Choroid plexus epithelial cell (primary cell): ENCODE data around the gene RAB33A.
A peak's percentile ranks its signal among the peaks of the same experiment; 100 is the strongest.

ENCODE experiments used
- DNase-seq: peaks from one replicate; pipeline ENCODE4 v3.0.0-alpha.2; 2010; ENCODE audit warnings: low read depth
- H3K4me3 ChIP-seq: 2 replicates; pipeline ENCODE4 v1.5.1; 2011; ENCODE audit warnings: low read depth, mild to moderate bottlenecking, control low read depth, low read length, moderate library complexity
- CTCF ChIP-seq: conservative IDR thresholded peaks from 2 replicates; pipeline ENCODE4 v1.5.1; 2011; ENCODE audit warnings: low read depth, mild to moderate bottlenecking, control low read depth, inconsistent platforms, low read length, moderate library complexity

The RAB33A gene

GRCh38 chrX:130170752-130171445 lies 863 bp upstream of the RAB33A start:
- DNase-seq = peak; percentile 34
- no peak for TF ChIP-seq CTCF
- peak overlapping the region; percentile 57 for H3K4me3 ChIP-seq

DNA sequence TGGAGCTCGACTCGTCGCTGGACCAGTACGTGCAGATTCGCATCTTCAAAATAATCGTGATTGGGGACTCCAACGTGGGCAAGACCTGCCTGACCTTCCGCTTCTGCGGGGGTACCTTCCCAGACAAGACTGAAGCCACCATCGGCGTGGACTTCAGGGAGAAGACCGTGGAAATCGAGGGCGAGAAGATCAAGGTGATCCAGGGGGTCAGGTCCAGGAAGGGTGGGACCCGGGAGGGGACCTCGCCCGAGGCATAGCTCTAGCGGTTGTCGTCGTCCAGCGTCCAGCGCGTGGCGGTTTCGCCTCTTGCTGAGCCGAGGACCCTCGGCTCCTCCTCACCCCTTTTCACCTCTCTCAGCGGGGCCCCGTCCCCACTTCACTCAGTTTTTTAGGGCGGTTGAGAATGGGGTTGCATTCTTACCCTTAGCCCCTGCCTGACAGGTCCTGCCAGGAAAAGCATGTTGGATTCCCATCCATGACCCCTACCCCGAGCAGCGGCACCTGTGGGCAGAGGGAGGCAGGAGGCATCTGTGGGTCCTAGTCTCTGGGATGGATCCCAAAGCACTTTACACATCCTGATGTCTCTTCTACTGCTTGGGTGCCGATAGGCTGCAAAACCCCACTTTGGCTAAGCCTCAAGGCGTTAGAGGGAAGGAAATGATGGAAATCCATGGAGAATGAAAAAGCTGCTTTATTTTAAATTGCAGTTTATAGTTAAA lies 524 bp downstream of the RAB33A start:
- no peak for DNase-seq
- peak overlapping the region; percentile 57 for H3K4me3 ChIP-seq
- no peak for TF ChIP-seq CTCF

DNA sequence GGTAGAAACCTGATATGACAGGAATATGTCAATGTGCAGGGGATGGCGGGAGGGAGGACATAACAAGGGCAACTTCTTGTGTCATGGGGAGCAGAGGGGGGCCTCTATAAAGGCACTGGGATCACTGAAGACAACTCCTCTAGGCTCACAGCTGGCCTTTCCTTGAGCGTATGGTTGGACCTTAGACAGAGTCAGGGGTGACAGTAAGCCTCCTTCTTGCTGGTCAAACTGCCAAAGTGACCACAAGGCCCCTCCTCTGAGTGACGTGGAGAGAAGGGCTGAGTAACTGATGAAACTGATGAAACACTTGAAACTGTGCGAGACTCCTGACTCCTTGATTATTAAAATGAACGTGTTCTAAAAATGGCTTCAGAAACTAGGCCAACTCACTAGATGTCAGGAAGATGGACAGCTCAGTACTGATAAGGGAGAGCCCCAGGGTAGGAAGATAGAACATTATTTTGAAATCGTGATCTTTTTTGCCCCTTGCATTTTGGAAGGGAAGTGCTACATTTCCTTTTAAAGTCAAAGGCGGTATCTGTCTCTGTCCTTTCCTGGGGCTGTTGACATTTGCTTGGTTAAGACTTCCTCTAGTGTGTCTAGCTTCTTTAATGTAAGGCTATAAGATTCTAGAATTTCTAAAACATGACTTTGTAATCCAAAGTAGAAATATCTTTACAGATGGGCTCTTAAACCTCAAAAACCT lies 1.6 kb downstream of the RAB33A start:
- no peak for TF ChIP-seq CTCF
- DNase-seq = peak; percentile 84
- H3K4me3 ChIP-seq = no peak overlapping the region

DNA sequence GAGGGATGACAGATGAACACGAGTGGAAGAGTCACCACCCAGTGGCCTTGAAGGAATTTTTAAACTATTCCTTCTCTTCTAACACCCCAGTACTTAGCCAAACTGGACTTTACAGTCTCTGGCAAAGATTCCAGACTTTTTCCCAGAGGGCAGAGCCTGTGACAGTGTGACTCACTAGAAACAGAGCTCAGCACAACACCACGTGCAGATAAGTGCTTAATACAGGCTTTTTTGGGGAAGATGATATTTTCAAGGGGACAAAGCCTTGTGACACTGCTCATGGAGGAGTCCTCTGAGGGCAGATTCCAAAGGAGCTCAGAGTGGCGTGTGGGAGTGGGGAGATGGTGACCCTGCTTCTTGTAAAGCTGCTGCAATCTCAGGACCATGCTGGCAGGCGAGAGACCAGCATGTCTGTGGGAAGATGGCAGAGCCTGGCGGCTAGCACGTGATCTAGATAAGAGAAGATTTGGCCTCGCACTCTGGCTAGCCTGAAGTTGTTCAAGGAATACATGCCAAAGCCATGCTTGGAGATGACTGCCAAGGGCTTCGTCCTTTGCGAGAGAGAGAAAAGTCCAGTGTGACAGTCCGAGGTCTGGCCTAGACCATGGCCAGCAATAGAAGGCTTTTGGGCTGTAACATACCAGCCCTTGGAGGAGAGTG lies 2.4 kb downstream of the RAB33A start:
- no peak for TF ChIP-seq CTCF
- DNase-seq = peak; percentile 55
- no peak overlapping the region for H3K4me3 ChIP-seq

GRCh38 chrX:130174937-130175336 lies 3.2 kb downstream of the RAB33A start:
- H3K4me3 ChIP-seq = no peak overlapping the region
- DNase-seq = no peak
- TF ChIP-seq CTCF = no peak

- DNase-seq = no peak
- H3K4me3 ChIP-seq = no peak overlapping the region
- TF ChIP-seq CTCF = no peak
Observed at GRCh38 chrX:130176354-130176776, 4.6 kb downstream of the RAB33A start.
